HCT116 (cell line): ENCODE measurements around the gene HYKK. TPM values are rescaled to one million over a fixed set of nuclear protein-coding genes. Genes with fewer than 3 reads are reported as not detected.

Experiments used
- ATAC-seq: fragments of 200-7000 bp; cut with Tn5 transposase; 2 replicates; pipeline ENCODE4 v1.9.1; 2020; ENCODE audit warnings: mild to moderate bottlenecking, moderate library complexity
- BruUV-seq: library from RNA; stranded (reverse); fragments of 400-500 nt; replicated peaks from 2 replicates; lab custom pipeline; 2021; lab: Mats Ljungman, UMichigan
- CTCF ChIA-PET: fragments of 300-600 bp; sonication (Branson Sonifier 250); formaldehyde crosslinking; loops from one replicate; lab custom pipeline; 2021; ENCODE audit warnings: antibody characterized with exemption; lab: Charles Lee
- POLR2A ChIA-PET: fragments of 300-600, 350-600 bp; sonication (Branson Sonifier 250); formaldehyde crosslinking; loops from one replicate; lab custom pipeline; 2021; ENCODE audit warnings: antibody characterized with exemption; lab: Charles Lee
- RAD21 ChIA-PET, 2 experiments: fragments of 300-600 bp; sonication (Branson Sonifier 250); formaldehyde crosslinking; loops; one replicate each; lab custom pipeline; 2023; ENCODE audit warnings: low total read pairs in 2 of 2; ENCODE audit not compliant: uncharacterized antibody in 2 of 2, unreplicated experiment in 2 of 2, low non-redundant PET in 1 of 2; lab: Charles Lee
- DNase-seq: peaks from one replicate; pipeline ENCODE4 v3.0.0-alpha.2; 2010; ENCODE audit warnings: low read depth, low spot score
- H2AFZ ChIP-seq: fragments of 200-600 bp; shearing (Covaris generic), sonication (generic); 2 replicates; pipeline ENCODE4 v1.6.1; 2017; ENCODE audit warnings: low read depth, mixed run types, mixed read lengths, antibody characterized with exemption, low read length; ENCODE audit not compliant: poor library complexity, severe bottlenecking
- H3K27ac ChIP-seq: 2 replicates; pipeline ENCODE4 v1.5.1; 2012; ENCODE audit warnings: low read depth, low read length
- H3K27me3 ChIP-seq: fragments of 200-600 bp; sonication (generic); 2 replicates; pipeline ENCODE4 v1.6.1; 2016; ENCODE audit warnings: mixed run types, low read length, mixed read lengths; ENCODE audit not compliant: insufficient read depth
- H3K36me3 ChIP-seq, 2 experiments: fragments of 200-500 bp in 1 of 2; fragments of 200-600 bp in 1 of 2; sonication (Bioruptor generic) in 1 of 2; sonication (generic) in 1 of 2; 2 replicates each; pipeline versions ENCODE4 v1.5.1 to v1.6.1; 2014 to 2016; ENCODE audit warnings: low read length in 2 of 2, inconsistent platforms in 1 of 2, mixed read lengths in 1 of 2, mixed run types in 1 of 2; ENCODE audit not compliant: insufficient read depth in 2 of 2, control insufficient read depth in 1 of 2
- H3K4me1 ChIP-seq, 2 experiments: fragments of 200-600 bp in 1 of 2; sonication (generic) in 1 of 2; 2 replicates each; pipeline versions ENCODE4 v1.5.1 to v1.6.1; 2012 to 2017; ENCODE audit warnings: low read length in 2 of 2, inconsistent platforms in 1 of 2, mild to moderate bottlenecking in 1 of 2, mixed read lengths in 1 of 2, mixed run types in 1 of 2, moderate library complexity in 1 of 2; ENCODE audit not compliant: insufficient read depth in 2 of 2, control insufficient read depth in 1 of 2
- H3K4me2 ChIP-seq: fragments of 200-600 bp; sonication (generic); 2 replicates; pipeline ENCODE4 v1.6.1; 2017; ENCODE audit warnings: mixed run types, low read length, mixed read lengths
- H3K4me3 ChIP-seq, 2 experiments: fragments of 200-600 bp in 1 of 2; sonication (generic) in 1 of 2; replicated peaks in 1 of 2; 2 replicates each; pipeline ENCODE4 v1.5.1; 2011 to 2016; ENCODE audit warnings: low read length in 2 of 2, control low read depth in 1 of 2, low read depth in 1 of 2, mild to moderate bottlenecking in 1 of 2, mixed read lengths in 1 of 2, mixed run types in 1 of 2
- H3K79me2 ChIP-seq: fragments of 200-600 bp; sonication (generic); 2 replicates; pipeline ENCODE4 v1.6.1; 2017; ENCODE audit warnings: mild to moderate bottlenecking, mixed run types, low read length, moderate library complexity, mixed read lengths; ENCODE audit not compliant: insufficient read depth
- H3K9ac ChIP-seq: fragments of 200-600 bp; sonication (generic); 2 replicates; pipeline ENCODE4 v1.6.1; 2016; ENCODE audit warnings: low read length, mixed read lengths
- H3K9me2 ChIP-seq: fragments of 200-600 bp; sonication (generic), shearing (Covaris generic); 2 replicates; pipeline ENCODE4 v1.6.1; 2017; ENCODE audit warnings: mixed run types, mild to moderate bottlenecking, moderate library complexity; ENCODE audit not compliant: insufficient read depth
- H3K9me3 ChIP-seq, 2 experiments: fragments of 200-500 bp in 1 of 2; fragments of 200-600 bp in 1 of 2; sonication (Bioruptor generic) in 1 of 2; sonication (generic) in 1 of 2; 2 replicates each; pipeline ENCODE4 v1.6.1; 2014 to 2017; ENCODE audit warnings: low read length in 2 of 2, mixed read lengths in 2 of 2, inconsistent platforms in 1 of 2, low read depth in 1 of 2, mild to moderate bottlenecking in 1 of 2, mixed run types in 1 of 2, moderate library complexity in 1 of 2; ENCODE audit not compliant: control insufficient read depth in 1 of 2, insufficient read depth in 1 of 2
- H4K20me1 ChIP-seq: fragments of 200-600 bp; sonication (generic), shearing (Covaris generic); 2 replicates; pipeline ENCODE4 v1.6.1; 2017; ENCODE audit warnings: mixed run types, mild to moderate bottlenecking, moderate library complexity; ENCODE audit not compliant: insufficient read depth
- CBX3 ChIP-seq: IDR thresholded peaks from 2 replicates; pipeline ENCODE4 v1.6.1; 2012; ENCODE audit warnings: low read depth
- CEBPB ChIP-seq: IDR thresholded peaks from 2 replicates; pipeline ENCODE4 v1.6.1; 2012; ENCODE audit warnings: low read depth
- CTCF ChIP-seq, 3 experiments: fragments of 200-600 bp in 1 of 3; sonication (generic) in 1 of 3; IDR thresholded peaks in 2 of 3; conservative IDR thresholded peaks in 1 of 3; 2 replicates each; pipeline ENCODE4 v1.5.1; 2012 to 2017; ENCODE audit warnings: low read depth in 2 of 3, low read length in 2 of 3, antibody characterized with exemption in 1 of 3, borderline replicate concordance in 1 of 3, control low read depth in 1 of 3, mild to moderate bottlenecking in 1 of 3, mixed read lengths in 1 of 3, mixed run types in 1 of 3, moderate library complexity in 1 of 3; ENCODE audit not compliant: insufficient read depth in 1 of 3
- EGR1 ChIP-seq: IDR thresholded peaks from 2 replicates; pipeline ENCODE4 v1.6.1; 2012; ENCODE audit warnings: low read depth
- ELF1 ChIP-seq: IDR thresholded peaks from 2 replicates; pipeline ENCODE4 v1.6.1; 2012; ENCODE audit warnings: low read depth, borderline replicate concordance
- EZH2 ChIP-seq: fragments of 200-600 bp; sonication (generic); IDR thresholded peaks from 2 replicates; pipeline ENCODE4 v1.6.1; 2017; ENCODE audit warnings: antibody characterized with exemption, mixed run types
- FOSL1 ChIP-seq: IDR thresholded peaks from 2 replicates; pipeline ENCODE4 v1.6.1; 2012; ENCODE audit warnings: low read depth
- JUND ChIP-seq: IDR thresholded peaks from 2 replicates; pipeline ENCODE4 v1.6.1; 2012
- POLR2A ChIP-seq: IDR thresholded peaks from 2 replicates; pipeline ENCODE4 v1.7.0; 2011; ENCODE audit warnings: borderline replicate concordance; ENCODE audit not compliant: insufficient read depth, insufficient read length; ENCODE audit errors: extremely low read depth
- POLR2AphosphoS5 ChIP-seq: IDR thresholded peaks from 2 replicates; pipeline ENCODE4 v1.6.1; 2011; ENCODE audit warnings: mild to moderate bottlenecking, low read depth, low read length, moderate library complexity
- RAD21 ChIP-seq: IDR thresholded peaks from 2 replicates; pipeline ENCODE4 v1.6.1; 2012; ENCODE audit warnings: low read depth, mild to moderate bottlenecking
- SIN3A ChIP-seq: IDR thresholded peaks from 2 replicates; pipeline ENCODE4 v1.6.1; 2012; ENCODE audit warnings: low read depth
- SP1 ChIP-seq: IDR thresholded peaks from 2 replicates; pipeline ENCODE4 v1.6.1; 2012; ENCODE audit warnings: low read depth
- SRF ChIP-seq: IDR thresholded peaks from 2 replicates; pipeline ENCODE4 v1.6.1; 2012; ENCODE audit warnings: low read depth
- TCF7L2 ChIP-seq: IDR thresholded peaks from 2 replicates; pipeline ENCODE4 v1.7.0; 2011; ENCODE audit warnings: borderline replicate concordance, inconsistent platforms; ENCODE audit not compliant: insufficient read depth, insufficient read length; ENCODE audit errors: extremely low read depth
- YY1 ChIP-seq: IDR thresholded peaks from 2 replicates; pipeline ENCODE4 v1.6.1; 2011; ENCODE audit warnings: low read length, low read depth, moderate library complexity, mild to moderate bottlenecking; ENCODE audit not compliant: insufficient replicate concordance; ENCODE audit errors: extremely low read depth
- ZNF274 ChIP-seq: fragments of 200-500 bp; sonication (Bioruptor generic); IDR thresholded peaks from 2 replicates; pipeline ENCODE4 v1.6.1; 2014; ENCODE audit warnings: mild to moderate bottlenecking, low read depth, low read length, inconsistent platforms
- intact Hi-C: fragments of 100-400 bp; cut with micrococcal nuclease; formaldehyde crosslinking; loops from 2 replicates; pipeline ENCODE4 v1.10.0; 2022
- total RNA-seq: library from RNA; stranded (reverse); gene quantifications from one replicate; pipeline ENCODE4 v1.2.1, GENCODE V29; 2021; ENCODE audit not compliant: unreplicated experiment
- TF ChIP-seq, protein P1 (sequence below): IDR thresholded peaks from 2 replicates; pipeline ENCODE4 v1.6.1; 2012; ENCODE audit warnings: low read depth
- TF ChIP-seq, protein P2 (sequence below): IDR thresholded peaks from 2 replicates; pipeline ENCODE4 v1.6.1; 2012
- TF ChIP-seq, protein P3 (sequence below): IDR thresholded peaks from 2 replicates; pipeline ENCODE4 v1.6.1; 2012

The HYKK gene
- total RNA-seq, 1 experiment from 2014 or later, result 6.2 TPM

- Histone ChIP-seq H2AFZ (no peak overlapping the region), H3K27me3 (no peaks in the 10 kb centered on the region), H3K79me2 (peaks cover 21% of the 10 kb centered on the region), H3K4me2 (no peak overlapping the region), H3K36me3 (no peaks in the 10 kb centered on the region), H3K27ac (no peak overlapping the region), H4K20me1 (no peaks in the 10 kb centered on the region), H3K9ac (no peak overlapping the region), H3K4me3 (no peak overlapping the region), H3K4me1 (peaks cover 0 to 14% of the 10 kb centered on the region in 2 experiments; a peak in 2 of 4 replicates), H3K9me2 (no peaks in the 10 kb centered on the region), H3K9me3 (no peaks in the 10 kb centered on the region)
- RAD21 ChIA-PET, result interaction anchor here in 1 of 2 experiments (0.6 to 0.7 kb wide), 2 partner anchors 10 to 18 kb away, joined by 3 read pairs; no protein-coding TSS in a partner anchor
- POLR2A ChIA-PET, result interaction anchor here (0.6 kb wide), 1 partner anchor 16 kb away, joined by 3 read pairs; no protein-coding TSS in a partner anchor
- DNase-seq (no peak), ATAC-seq (no peak)
- TF ChIP-seq EGR1, result no peak
- TF ChIP-seq, protein P1, sequence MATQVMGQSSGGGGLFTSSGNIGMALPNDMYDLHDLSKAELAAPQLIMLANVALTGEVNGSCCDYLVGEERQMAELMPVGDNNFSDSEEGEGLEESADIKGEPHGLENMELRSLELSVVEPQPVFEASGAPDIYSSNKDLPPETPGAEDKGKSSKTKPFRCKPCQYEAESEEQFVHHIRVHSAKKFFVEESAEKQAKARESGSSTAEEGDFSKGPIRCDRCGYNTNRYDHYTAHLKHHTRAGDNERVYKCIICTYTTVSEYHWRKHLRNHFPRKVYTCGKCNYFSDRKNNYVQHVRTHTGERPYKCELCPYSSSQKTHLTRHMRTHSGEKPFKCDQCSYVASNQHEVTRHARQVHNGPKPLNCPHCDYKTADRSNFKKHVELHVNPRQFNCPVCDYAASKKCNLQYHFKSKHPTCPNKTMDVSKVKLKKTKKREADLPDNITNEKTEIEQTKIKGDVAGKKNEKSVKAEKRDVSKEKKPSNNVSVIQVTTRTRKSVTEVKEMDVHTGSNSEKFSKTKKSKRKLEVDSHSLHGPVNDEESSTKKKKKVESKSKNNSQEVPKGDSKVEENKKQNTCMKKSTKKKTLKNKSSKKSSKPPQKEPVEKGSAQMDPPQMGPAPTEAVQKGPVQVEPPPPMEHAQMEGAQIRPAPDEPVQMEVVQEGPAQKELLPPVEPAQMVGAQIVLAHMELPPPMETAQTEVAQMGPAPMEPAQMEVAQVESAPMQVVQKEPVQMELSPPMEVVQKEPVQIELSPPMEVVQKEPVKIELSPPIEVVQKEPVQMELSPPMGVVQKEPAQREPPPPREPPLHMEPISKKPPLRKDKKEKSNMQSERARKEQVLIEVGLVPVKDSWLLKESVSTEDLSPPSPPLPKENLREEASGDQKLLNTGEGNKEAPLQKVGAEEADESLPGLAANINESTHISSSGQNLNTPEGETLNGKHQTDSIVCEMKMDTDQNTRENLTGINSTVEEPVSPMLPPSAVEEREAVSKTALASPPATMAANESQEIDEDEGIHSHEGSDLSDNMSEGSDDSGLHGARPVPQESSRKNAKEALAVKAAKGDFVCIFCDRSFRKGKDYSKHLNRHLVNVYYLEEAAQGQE, result no peak
- no peak for TF ChIP-seq POLR2AphosphoS5
- TF ChIP-seq JUND, result no peak
- TF ChIP-seq SIN3A, result no peak
- TF ChIP-seq TCF7L2, result no peak
- TF ChIP-seq CEBPB, result no peak
- TF ChIP-seq, protein P2, sequence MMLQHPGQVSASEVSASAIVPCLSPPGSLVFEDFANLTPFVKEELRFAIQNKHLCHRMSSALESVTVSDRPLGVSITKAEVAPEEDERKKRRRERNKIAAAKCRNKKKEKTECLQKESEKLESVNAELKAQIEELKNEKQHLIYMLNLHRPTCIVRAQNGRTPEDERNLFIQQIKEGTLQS, result no peak
- no peak for TF ChIP-seq SRF
- TF ChIP-seq YY1, result no peak
- no peak for TF ChIP-seq POLR2A
- TF ChIP-seq CTCF (IDR thresholded peaks at IDR 0.05 in 2 of 3, conservative IDR thresholded peaks at IDR 0.05 in 1 of 3; ENCODE audit: borderline replicate concordance in 1 of 3, insufficient read depth in 1 of 3, low read depth in 2 of 3, low read length in 2 of 3), result no peak
- no peak for TF ChIP-seq EZH2
- TF ChIP-seq, protein P3, sequence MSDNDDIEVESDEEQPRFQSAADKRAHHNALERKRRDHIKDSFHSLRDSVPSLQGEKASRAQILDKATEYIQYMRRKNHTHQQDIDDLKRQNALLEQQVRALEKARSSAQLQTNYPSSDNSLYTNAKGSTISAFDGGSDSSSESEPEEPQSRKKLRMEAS, result no peak
- TF ChIP-seq CBX3, result no peak
- no peak for TF ChIP-seq RAD21
- no peak for TF ChIP-seq ELF1
- no peak for TF ChIP-seq SP1
- TF ChIP-seq FOSL1, result no peak
- TF ChIP-seq ZNF274, result no peak
- BruUV-seq, result no TSS peak
- intact Hi-C loops, result no loop called here
- CTCF ChIA-PET, result interaction anchor here (0.6 to 0.9 kb wide), 2 partner anchors 49 to 76 kb away, joined by 3 read pairs; no protein-coding TSS in a partner anchor
These were observed 55.7 kb downstream of the HYKK start for GRCh38 chr15:78563092-78563491.
